Measurements from ENCODE around the gene CA11. TPM values are rescaled to one million over a fixed set of nuclear protein-coding genes. Genes with fewer than 3 reads are reported as not detected.
"Not testable (repeated sequence)": the region's sequence is repeated elsewhere in the genome, so short reads cannot be mapped to it uniquely, and the experiment has no call there.

The CA11 gene
- total RNA-seq, 1 donor from 2014 or later, result 12.5 TPM

DNA sequence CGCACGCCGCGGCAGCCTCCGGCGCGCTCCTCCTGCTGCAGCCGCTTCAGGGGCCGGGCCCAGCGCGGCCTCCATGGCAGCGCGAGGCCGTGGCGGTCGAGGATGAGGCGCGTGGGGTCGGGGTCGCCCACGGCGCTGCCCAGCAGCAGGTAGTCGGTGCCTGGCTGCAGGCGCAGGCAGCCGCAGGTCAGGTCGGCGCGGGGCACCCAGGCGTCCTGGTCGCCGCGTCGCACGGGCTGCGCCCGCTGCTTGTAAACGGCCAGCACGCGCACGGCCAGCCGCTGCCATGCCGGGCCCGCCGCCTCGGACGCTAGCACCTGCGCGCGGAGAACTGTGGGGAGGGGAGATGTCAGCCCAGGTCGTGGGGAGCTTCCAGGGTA, 15.7 kb upstream of the CA11 start:
- no peak for DNase-seq
- intact Hi-C loops (cut with micrococcal nuclease), result loop anchor here (1.0 kb wide), 1 partner anchor 53 kb away; no protein-coding TSS in a partner anchor

DNA sequence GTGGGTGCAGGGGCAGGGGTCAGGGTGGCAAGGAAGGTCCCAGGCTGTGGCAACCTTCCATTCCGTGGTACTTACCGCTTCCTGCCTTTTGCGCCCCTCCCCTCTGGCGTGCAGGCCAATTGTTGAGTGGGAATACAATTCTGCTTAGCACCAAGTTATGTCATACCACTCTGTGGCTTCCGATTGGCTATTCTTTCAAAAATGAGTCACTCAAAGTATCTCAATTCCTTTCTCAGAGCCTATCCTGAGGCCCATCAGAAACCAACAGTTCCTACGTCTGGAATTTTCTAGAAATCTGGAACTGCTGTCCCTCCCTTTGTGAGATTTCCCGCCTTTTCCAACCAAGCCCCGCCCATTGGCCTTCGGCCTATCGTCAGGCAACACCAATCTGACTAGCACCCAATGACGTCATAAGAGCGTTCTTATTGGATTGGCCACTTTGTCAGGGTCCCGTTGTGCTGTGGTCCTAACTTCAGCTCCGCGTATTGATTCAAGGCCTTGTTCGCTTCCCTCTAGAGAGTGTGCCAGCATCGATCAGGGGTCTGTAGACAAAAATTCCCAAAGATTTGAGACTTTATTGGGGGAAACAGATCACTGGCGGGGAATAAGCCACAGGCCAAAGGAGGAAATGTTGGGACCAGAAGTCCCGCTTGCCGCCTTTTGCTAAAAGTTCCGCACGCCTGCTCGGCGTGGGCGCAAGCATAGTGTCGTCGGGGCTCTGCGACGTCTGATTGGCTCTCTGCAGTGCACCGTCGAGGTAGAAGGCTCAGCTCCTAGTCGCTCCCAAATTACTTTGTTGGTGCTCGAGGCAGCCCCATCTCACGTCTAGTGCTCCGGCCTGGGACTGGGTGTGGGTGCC, 15.1 kb upstream of the CA11 start:
- Mint-ChIP-seq H3K27ac (peak overlapping the region; percentile 87), H3K36me3 (ENCODE audit: low read depth) (no peaks in the 10 kb centered on the region), H3K9me3 (no peaks in the 10 kb centered on the region), H3K4me3 (peak overlapping the region; percentile 57), H3K4me1 (peaks cover 9% of the 10 kb centered on the region), H3K27me3 (peaks cover 8% of the 10 kb centered on the region)
- intact Hi-C loops (cut with micrococcal nuclease), result loop anchor here (1.0 kb wide), 1 partner anchor 53 kb away; no protein-coding TSS in a partner anchor
- peak; percentile 95 for DNase-seq

More for the DNA sequence above, 15.7 kb upstream of the CA11 start:
- H3K4me1 Mint-ChIP-seq, result peaks cover 9% of the 10 kb centered on the region
- H3K36me3 Mint-ChIP-seq (ENCODE audit: low read depth), result no peaks in the 10 kb centered on the region
- H3K9me3 Mint-ChIP-seq, result no peaks in the 10 kb centered on the region
- H3K27me3 Mint-ChIP-seq, result peaks cover 8% of the 10 kb centered on the region
- H3K4me3 Mint-ChIP-seq, result no peak overlapping the region
- no peak overlapping the region for H3K27ac Mint-ChIP-seq

DNA sequence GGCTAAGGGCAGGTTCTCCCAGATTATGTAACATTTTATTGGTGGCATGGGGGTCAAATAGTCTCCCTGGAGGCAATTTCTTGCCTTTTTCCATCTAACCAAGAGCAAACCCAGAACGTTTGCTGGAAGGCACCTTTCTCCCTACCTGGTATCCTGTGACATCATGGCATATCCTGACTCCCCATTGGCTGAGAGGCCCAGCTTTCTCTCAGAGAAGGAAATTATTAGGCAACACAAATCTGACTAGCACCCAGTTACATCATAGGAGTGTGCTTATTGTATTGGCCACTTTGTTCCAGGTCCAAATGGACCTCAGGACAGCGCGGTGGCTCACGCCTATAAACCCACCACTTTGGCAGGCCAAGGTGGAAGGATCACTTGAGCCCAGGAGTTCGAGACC, 13.8 kb upstream of the CA11 start:
- Mint-ChIP-seq H3K27me3 (peaks cover 8% of the 10 kb centered on the region), H3K9me3 (no peaks in the 10 kb centered on the region), H3K27ac (no peak overlapping the region), H3K36me3 (ENCODE audit: low read depth) (no peaks in the 10 kb centered on the region), H3K4me3 (no peak overlapping the region), H3K4me1 (peaks cover 9% of the 10 kb centered on the region)
- intact Hi-C loops (cut with micrococcal nuclease), result no loop called here
- no peak for DNase-seq

DNA sequence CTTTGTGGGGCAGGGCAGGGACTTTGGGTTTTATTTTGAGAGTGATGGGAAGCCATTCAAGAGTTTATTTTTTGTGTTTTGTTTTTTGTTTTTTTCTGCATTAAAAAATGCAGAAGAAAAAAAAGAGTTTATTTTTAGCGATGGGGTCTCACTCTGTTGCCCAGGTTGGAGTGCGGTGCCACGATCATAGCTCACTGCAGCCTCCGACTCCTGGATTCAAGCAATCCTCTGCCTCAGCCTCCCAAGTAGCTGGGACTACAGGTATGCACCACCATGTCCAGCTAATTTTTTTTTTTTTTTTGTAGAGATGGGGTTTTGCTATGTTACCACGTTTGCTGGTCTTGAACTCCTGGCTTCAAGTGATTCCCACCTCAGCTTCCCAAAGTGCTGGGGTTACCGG, 12.5 kb upstream of the CA11 start:
- Mint-ChIP-seq H3K27ac (no peak overlapping the region), H3K36me3 (ENCODE audit: low read depth) (no peaks in the 10 kb centered on the region), H3K4me1 (peaks cover 9% of the 10 kb centered on the region), H3K9me3 (no peaks in the 10 kb centered on the region), H3K27me3 (peaks cover 8% of the 10 kb centered on the region), H3K4me3 (no peak overlapping the region)
- no peak for DNase-seq
- intact Hi-C loops (cut with micrococcal nuclease), result no loop called here

DNA sequence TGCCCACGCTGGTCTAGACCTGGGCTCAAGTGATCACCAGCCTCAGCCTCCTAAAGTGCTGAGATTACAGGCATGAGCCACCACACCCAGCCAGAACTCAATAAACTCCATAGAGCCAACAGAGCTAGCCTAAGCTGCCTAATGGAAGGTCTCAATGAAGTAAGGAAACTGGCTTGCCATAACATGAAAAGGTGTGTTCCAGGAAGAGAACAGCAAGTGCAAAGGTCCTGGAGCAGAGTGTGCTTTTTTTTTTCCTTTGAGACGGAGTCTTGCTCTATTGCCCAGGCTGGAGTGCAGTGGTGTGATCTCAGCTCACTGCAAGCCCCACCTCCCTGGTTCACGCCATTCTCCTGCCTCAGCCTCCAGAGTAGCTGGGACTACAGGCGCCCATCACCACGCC, 11.8 kb upstream of the CA11 start:
- H3K9me3 Mint-ChIP-seq; H3K4me1 Mint-ChIP-seq; DNase-seq; H3K4me3 Mint-ChIP-seq; intact Hi-C loops (cut with micrococcal nuclease); H3K27ac Mint-ChIP-seq; H3K36me3 Mint-ChIP-seq (ENCODE audit: low read depth); H3K27me3 Mint-ChIP-seq: not testable (repeated sequence)

GRCh38 chr19:48656840-48657474, 11.0 kb upstream of the CA11 start:
- no peak for DNase-seq
- Mint-ChIP-seq H3K36me3 (ENCODE audit: low read depth) (no peaks in the 10 kb centered on the region), H3K27ac (no peak overlapping the region), H3K27me3 (peaks cover 8% of the 10 kb centered on the region), H3K4me1 (peaks cover 12% of the 10 kb centered on the region), H3K4me3 (no peak overlapping the region), H3K9me3 (no peaks in the 10 kb centered on the region)
- intact Hi-C loops (cut with micrococcal nuclease), result no loop called here

- Mint-ChIP-seq H3K27ac (no peak overlapping the region), H3K36me3 (ENCODE audit: low read depth) (no peaks in the 10 kb centered on the region), H3K4me3 (no peak overlapping the region), H3K4me1 (peaks cover 13% of the 10 kb centered on the region), H3K27me3 (peaks cover 8% of the 10 kb centered on the region), H3K9me3 (no peaks in the 10 kb centered on the region)
- intact Hi-C loops (cut with micrococcal nuclease), result no loop called here
- DNase-seq, result no peak
These were observed 8.5 kb upstream of the CA11 start for GRCh38 chr19:48654299-48655059.

DNA sequence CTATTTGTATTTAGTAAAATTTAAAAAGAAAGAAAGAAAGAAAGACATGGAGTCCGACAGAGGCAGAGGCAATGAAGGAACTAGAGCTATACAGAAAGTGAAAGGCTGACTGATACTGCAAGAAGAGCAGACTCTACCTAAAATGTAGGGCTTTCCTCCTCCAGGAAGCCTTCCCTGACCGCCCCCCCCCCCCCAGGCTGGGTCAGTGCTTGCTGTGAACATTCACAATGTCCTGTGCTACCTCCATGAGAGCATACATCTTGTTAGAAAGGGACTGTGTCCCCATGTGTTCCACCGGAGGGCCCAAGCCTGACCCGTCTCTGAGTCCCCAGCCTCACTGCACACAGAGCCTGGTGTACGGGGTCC, 5.7 kb upstream of the CA11 start:
- no peaks in the 10 kb centered on the region for H3K36me3 Mint-ChIP-seq (ENCODE audit: low read depth)
- H3K27me3 Mint-ChIP-seq, result no peaks in the 10 kb centered on the region
- no peak overlapping the region for H3K4me3 Mint-ChIP-seq
- no peak overlapping the region for H3K27ac Mint-ChIP-seq
- intact Hi-C loops (cut with micrococcal nuclease), result no loop called here
- no peak for DNase-seq
- H3K9me3 Mint-ChIP-seq, result no peaks in the 10 kb centered on the region
- peaks cover 20% of the 10 kb centered on the region for H3K4me1 Mint-ChIP-seq

DNA sequence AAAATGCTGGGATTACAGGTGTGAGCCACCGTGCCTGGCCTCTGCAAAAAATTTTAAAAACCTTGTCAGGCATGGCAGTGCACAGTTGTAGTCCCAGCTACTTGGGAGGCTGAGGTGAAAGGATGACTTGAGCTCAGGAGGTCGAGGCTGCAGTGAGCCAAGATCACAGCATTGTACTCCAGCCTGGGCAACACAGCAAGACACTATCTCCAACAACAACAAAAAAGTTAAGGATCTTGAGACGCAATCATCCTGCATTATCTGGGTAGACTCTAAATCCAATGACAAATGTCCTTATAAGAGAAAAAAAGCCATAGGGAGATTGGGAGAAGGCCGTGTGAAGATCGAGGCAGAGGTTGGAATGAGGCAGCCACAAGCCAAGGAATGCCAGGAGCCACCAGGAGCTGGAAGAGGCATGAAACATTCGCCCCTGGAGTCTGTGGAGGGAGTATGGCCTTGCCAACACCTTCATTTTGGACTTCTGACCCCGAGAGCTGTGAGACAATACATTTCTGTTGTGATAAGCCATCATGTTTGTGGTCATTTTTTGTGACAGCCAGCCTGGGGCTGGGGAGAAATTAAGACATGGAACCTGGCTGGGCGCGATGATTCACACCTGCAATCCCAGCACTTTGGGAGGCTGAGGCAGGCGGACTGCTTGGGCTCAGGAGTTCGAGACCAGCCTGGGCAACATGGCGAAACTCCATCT, 5.1 kb upstream of the CA11 start:
- Mint-ChIP-seq H3K9me3 (no peaks in the 10 kb centered on the region), H3K27ac (no peak overlapping the region), H3K27me3 (no peaks in the 10 kb centered on the region), H3K4me1 (peaks cover 23% of the 10 kb centered on the region), H3K36me3 (ENCODE audit: low read depth) (no peaks in the 10 kb centered on the region), H3K4me3 (no peak overlapping the region)
- intact Hi-C loops (cut with micrococcal nuclease), result no loop called here
- no peak for DNase-seq

DNA sequence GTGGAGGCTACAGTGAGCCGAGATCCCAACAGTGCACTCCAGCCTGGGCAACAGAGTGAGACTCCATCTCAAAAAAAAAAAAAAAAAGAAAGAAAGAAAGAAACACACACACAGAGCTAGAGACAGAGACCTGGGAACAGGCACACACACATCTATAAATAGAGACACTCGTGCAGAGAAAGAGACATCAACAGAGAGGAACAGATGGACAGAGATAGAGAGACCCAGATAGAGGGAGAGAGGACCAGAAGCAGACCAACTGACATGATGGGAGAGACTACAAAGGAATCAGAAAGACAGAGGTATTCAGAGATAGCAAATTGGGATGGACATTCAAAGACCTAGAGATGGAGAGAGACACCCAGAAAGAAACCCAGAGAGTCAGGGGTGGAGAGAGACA, 2.1 kb upstream of the CA11 start:
- no peaks in the 10 kb centered on the region for H3K27me3 Mint-ChIP-seq
- intact Hi-C loops (cut with micrococcal nuclease), result loop anchor here (5.0 kb wide), 2 partner anchors 64 to 224 kb away; partner anchors contain the start of gene PPP1R15A
- no peak for DNase-seq
- H3K4me1 Mint-ChIP-seq, result peaks cover 40% of the 10 kb centered on the region
- H3K27ac Mint-ChIP-seq, result peak overlapping the region; percentile 9
- no peaks in the 10 kb centered on the region for H3K9me3 Mint-ChIP-seq
- no peaks in the 10 kb centered on the region for H3K36me3 Mint-ChIP-seq (ENCODE audit: low read depth)
- peak overlapping the region; percentile 11 for H3K4me3 Mint-ChIP-seq

DNA sequence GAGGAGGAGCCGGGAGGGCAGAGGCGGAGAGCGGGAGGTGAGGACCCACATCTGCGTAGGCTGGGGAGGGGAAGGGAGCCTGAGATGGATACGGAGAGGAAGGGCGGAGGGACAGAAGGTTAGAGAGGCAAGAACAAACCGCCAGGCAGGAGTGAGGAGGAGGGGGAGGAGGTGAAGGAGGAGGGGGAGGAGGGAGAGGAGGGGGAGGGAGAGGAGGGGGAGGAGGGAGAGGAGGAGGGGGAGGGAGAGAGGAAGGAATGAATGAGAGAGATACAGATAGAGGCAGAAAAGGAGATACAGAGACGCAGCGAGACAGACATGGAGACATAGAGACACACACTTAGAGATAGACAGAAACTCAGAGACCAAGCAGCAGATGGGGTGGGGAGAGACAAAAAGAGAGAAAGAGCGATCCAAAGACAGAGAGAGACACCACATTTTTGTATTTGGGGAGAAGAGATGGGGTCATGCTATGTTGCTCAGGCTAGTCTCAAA, 782 bp upstream of the CA11 start:
- Mint-ChIP-seq H3K4me3 (peak overlapping the region; percentile 96), H3K36me3 (ENCODE audit: low read depth) (no peaks in the 10 kb centered on the region), H3K27ac (peak overlapping the region; percentile 73), H3K9me3 (no peaks in the 10 kb centered on the region), H3K27me3 (peaks cover 2% of the 10 kb centered on the region), H3K4me1 (peaks cover 37% of the 10 kb centered on the region)
- DNase-seq, result no peak
- intact Hi-C loops (cut with micrococcal nuclease), result loop anchor here (1.0 to 5.0 kb wide), 8 partner anchors 9 to 226 kb away; partner anchors contain the start of genes DBP and PPP1R15A

DNA sequence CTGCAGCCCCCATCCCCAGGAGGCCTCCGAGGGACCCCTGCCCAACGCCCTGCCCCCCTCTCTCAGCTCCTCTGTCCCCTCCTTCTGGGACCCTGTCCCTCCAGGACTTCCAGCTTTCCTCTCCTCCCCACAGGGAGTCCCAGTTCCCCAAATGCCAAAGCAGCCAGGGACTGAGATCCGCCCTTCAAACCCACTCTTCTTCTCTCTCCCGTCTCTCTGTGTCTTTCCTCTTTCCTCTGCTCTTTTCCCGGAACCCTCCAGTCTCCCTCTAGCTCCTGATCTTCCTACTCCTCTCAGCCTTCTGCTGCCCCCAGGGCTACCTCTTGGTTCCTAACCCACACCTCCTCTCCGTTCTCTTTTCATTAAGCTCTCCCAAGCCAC, 377 bp downstream of the CA11 start:
- Mint-ChIP-seq H3K36me3 (ENCODE audit: low read depth) (no peaks in the 10 kb centered on the region), H3K9me3 (no peaks in the 10 kb centered on the region), H3K27ac (peak overlapping the region; percentile 89), H3K4me1 (peaks cover 34% of the 10 kb centered on the region), H3K4me3 (peak overlapping the region; percentile 96), H3K27me3 (peaks cover 2% of the 10 kb centered on the region)
- intact Hi-C loops (cut with micrococcal nuclease), result loop anchor here (5.0 kb wide), 2 partner anchors 67 to 227 kb away; partner anchors contain the start of gene PPP1R15A
- DNase-seq, result peak; percentile 67

Data from activated CD4-positive, alpha-beta T cell treated with anti-CD3 and anti-CD28 coated beads, Interleukin-2, amount 10 ng/mL, durations not matched to agents 24 days and 14 days (primary cell).